ENCODE results near the gene MCRS1. TPM values are rescaled to one million over a fixed set of nuclear protein-coding genes. Genes with fewer than 3 reads are reported as not detected.

MCRS1 gene
- total RNA-seq, 1 experiment from 2014 or later = 58.7 TPM

GRCh38 chr12:49585477-49586459 lies 17.8 kb upstream of the MCRS1 start:
- DNase-seq (ENCODE audit: unreplicated experiment) = no peak
- no peak overlapping the region for H3K27ac Mint-ChIP-seq (ENCODE audit: low read depth, unreplicated experiment)
- ChIA-PET POLR2A (no interaction called here), CTCF (interaction anchor here (0.6 to 2.1 kb wide), 2 partner anchors 227 to 580 kb away, joined by 3 to 10 read pairs; no protein-coding TSS in a partner anchor)
- no peak for TF ChIP-seq CTCF (IDR thresholded peaks at IDR 0.05; ENCODE audit: unreplicated experiment)
- no peaks in the 10 kb centered on the region for H3K36me3 Mint-ChIP-seq (ENCODE audit: insufficient read depth, unreplicated experiment)
- H3K9me3 Mint-ChIP-seq (ENCODE audit: unreplicated experiment) = no peaks in the 10 kb centered on the region
- BruUV-seq (replicated peaks) = no TSS peak
- no peaks in the 10 kb centered on the region for H3K4me1 Mint-ChIP-seq (ENCODE audit: insufficient read depth, unreplicated experiment)
- intact Hi-C loops (cut with micrococcal nuclease) = loop anchor here (10.0 kb wide), 1 partner anchor 301 kb away; no protein-coding TSS in a partner anchor
- no peak overlapping the region for H3K4me3 Mint-ChIP-seq (ENCODE audit: unreplicated experiment)
- no peaks in the 10 kb centered on the region for H3K27me3 Mint-ChIP-seq (ENCODE audit: insufficient read depth, unreplicated experiment)

- Mint-ChIP-seq H3K27ac (ENCODE audit: low read depth, unreplicated experiment) (no peak overlapping the region), H3K36me3 (ENCODE audit: insufficient read depth, unreplicated experiment) (no peaks in the 10 kb centered on the region), H3K27me3 (ENCODE audit: insufficient read depth, unreplicated experiment) (no peaks in the 10 kb centered on the region), H3K9me3 (ENCODE audit: unreplicated experiment) (no peaks in the 10 kb centered on the region), H3K4me3 (ENCODE audit: unreplicated experiment) (no peak overlapping the region), H3K4me1 (ENCODE audit: insufficient read depth, unreplicated experiment) (peaks cover 6% of the 10 kb centered on the region)
- CTCF ChIA-PET = interaction anchor here (0.6 to 2.1 kb wide), 2 partner anchors 137 to 226 kb away, joined by 5 to 10 read pairs; no protein-coding TSS in a partner anchor
- DNase-seq (ENCODE audit: unreplicated experiment) = no peak
- BruUV-seq (replicated peaks) = no TSS peak
- intact Hi-C loops (cut with micrococcal nuclease) = loop anchor here (10.0 kb wide), 1 partner anchor 300 kb away; no protein-coding TSS in a partner anchor
- POLR2A ChIA-PET = interaction anchor here (0.8 kb wide), 1 partner anchor 283 kb away, joined by 3 read pairs; no protein-coding TSS in a partner anchor
- no peak for TF ChIP-seq CTCF (IDR thresholded peaks at IDR 0.05; ENCODE audit: unreplicated experiment)
Measured at GRCh38 chr12:49584591-49584990, 16.6 kb upstream of the MCRS1 start.

GRCh38 chr12:49583366-49584094 lies 15.6 kb upstream of the MCRS1 start:
- ChIA-PET POLR2A (no interaction called here), CTCF (interaction anchor here (0.5 to 6.8 kb wide), 7 partner anchors 9 to 254 kb away, joined by 3 to 69 read pairs (median 4); no protein-coding TSS in a partner anchor)
- DNase-seq (ENCODE audit: unreplicated experiment) = no peak
- no peaks in the 10 kb centered on the region for H3K9me3 Mint-ChIP-seq (ENCODE audit: unreplicated experiment)
- intact Hi-C loops (cut with micrococcal nuclease) = loop anchor here (10.0 kb wide), 1 partner anchor 299 kb away; no protein-coding TSS in a partner anchor
- H3K4me1 Mint-ChIP-seq (ENCODE audit: insufficient read depth, unreplicated experiment) = peaks cover 6% of the 10 kb centered on the region
- BruUV-seq (replicated peaks) = no TSS peak
- H3K4me3 Mint-ChIP-seq (ENCODE audit: unreplicated experiment) = no peak overlapping the region
- no peak overlapping the region for H3K27ac Mint-ChIP-seq (ENCODE audit: low read depth, unreplicated experiment)
- H3K27me3 Mint-ChIP-seq (ENCODE audit: insufficient read depth, unreplicated experiment) = no peaks in the 10 kb centered on the region
- no peaks in the 10 kb centered on the region for H3K36me3 Mint-ChIP-seq (ENCODE audit: insufficient read depth, unreplicated experiment)
- no peak for TF ChIP-seq CTCF (IDR thresholded peaks at IDR 0.05; ENCODE audit: unreplicated experiment)

Measured in MCF 10A (cell line).